IMR-90 (cell line): ENCODE results near the gene SMCO3. TPM values are rescaled to one million over a fixed set of nuclear protein-coding genes. Genes with fewer than 3 reads are reported as not detected.

Source experiments
- ATAC-seq: fragments of 200-7000 bp; cut with Tn5 transposase; 2 replicates; pipeline ENCODE4 v1.9.1; 2020; ENCODE audit warnings: low read depth, mild to moderate bottlenecking, moderate library complexity
- BruUV-seq: library from RNA; stranded (reverse); fragments of 400-500 nt; replicated peaks from 2 replicates; lab custom pipeline; 2021; lab: Mats Ljungman, UMichigan
- CTCF ChIA-PET: fragments of 300-600 bp; formaldehyde crosslinking; extraction: SDS; loops from one replicate; lab custom pipeline; 2021; ENCODE audit warnings: antibody characterized with exemption; lab: Yijun Ruan, JAX
- POLR2A ChIA-PET: fragments of 300-600 bp; sonication (Branson Sonifier 250); formaldehyde crosslinking; loops from one replicate; lab custom pipeline; 2022; ENCODE audit warnings: antibody characterized with exemption; ENCODE audit not compliant: unreplicated experiment; lab: Charles Lee
- DNase-seq: peaks from one replicate; pipeline ENCODE4 v3.0.0; 2013
- H2AFZ ChIP-seq: replicated peaks from 2 replicates; pipeline ENCODE3; 2013; ENCODE audit warnings: low read length, mild to moderate bottlenecking; ENCODE audit not compliant: poor library complexity
- H2AK5ac ChIP-seq: 2 replicates; pipeline ENCODE4 v1.6.1; 2013; ENCODE audit warnings: low read depth, low read length, inconsistent platforms
- H2AK9ac ChIP-seq: replicated peaks from 2 replicates; pipeline ENCODE3; 2013; ENCODE audit warnings: mild to moderate bottlenecking, low read depth, low read length, moderate library complexity; ENCODE audit not compliant: poor library complexity
- H2BK120ac ChIP-seq: 2 replicates; pipeline ENCODE4 v1.6.1; 2013; ENCODE audit warnings: low read depth, low read length, inconsistent platforms
- H2BK15ac ChIP-seq: 3 replicates; pipeline ENCODE4 v1.6.1; 2013; ENCODE audit warnings: low read depth, low read length, inconsistent platforms
- H2BK20ac ChIP-seq: 2 replicates; pipeline ENCODE4 v1.6.1; 2013; ENCODE audit warnings: low read depth, mild to moderate bottlenecking, inconsistent platforms, low read length, moderate library complexity
- H2BK5ac ChIP-seq: 2 replicates; pipeline ENCODE4 v1.6.1; 2013; ENCODE audit warnings: mild to moderate bottlenecking, low read depth, low read length, inconsistent platforms; ENCODE audit not compliant: poor library complexity, severe bottlenecking
- H3K14ac ChIP-seq: replicated peaks from 2 replicates; pipeline ENCODE4 v1.6.1; 2013; ENCODE audit warnings: low read depth, low read length, inconsistent platforms
- H3K18ac ChIP-seq: 2 replicates; pipeline ENCODE4 v1.6.1; 2013; ENCODE audit warnings: low read depth, low read length, control low read depth
- H3K23ac ChIP-seq: 2 replicates; pipeline ENCODE4 v1.6.1; 2013; ENCODE audit warnings: low read depth, low read length, inconsistent platforms
- H3K27ac ChIP-seq: 2 replicates; pipeline ENCODE4 v1.5.1; 2013; ENCODE audit warnings: mild to moderate bottlenecking, control low read depth, low read length; ENCODE audit not compliant: insufficient read depth
- H3K27me3 ChIP-seq: 2 replicates; pipeline ENCODE4 v1.6.1; 2013; ENCODE audit warnings: low read length; ENCODE audit not compliant: control insufficient read depth, insufficient read depth
- H3K36me3 ChIP-seq: 2 replicates; pipeline ENCODE4 v1.6.1; 2013; ENCODE audit warnings: low read length, mixed read lengths; ENCODE audit not compliant: control insufficient read depth, insufficient read depth
- H3K4ac ChIP-seq: 2 replicates; pipeline ENCODE4 v1.6.1; 2013; ENCODE audit warnings: low read depth, low read length, inconsistent platforms
- H3K4me1 ChIP-seq: 2 replicates; pipeline ENCODE4 v1.6.1; 2013; ENCODE audit warnings: low read length, mixed read lengths; ENCODE audit not compliant: control insufficient read depth, insufficient read depth
- H3K4me2 ChIP-seq: 2 replicates; pipeline ENCODE4 v1.6.1; 2013; ENCODE audit warnings: low read depth, mild to moderate bottlenecking, control low read depth, low read length, moderate library complexity
- H3K4me3 ChIP-seq: 2 replicates; pipeline ENCODE4 v1.5.1; 2013; ENCODE audit warnings: low read depth, mild to moderate bottlenecking, control low read depth, low read length, moderate library complexity; ENCODE audit not compliant: insufficient read depth
- H3K56ac ChIP-seq: 2 replicates; pipeline ENCODE4 v1.6.1; 2013; ENCODE audit warnings: low read length, inconsistent platforms; ENCODE audit not compliant: insufficient read depth; ENCODE audit errors: extremely low read depth
- H3K79me1 ChIP-seq, 2 experiments: 2 replicates each; pipeline ENCODE4 v1.6.1; 2013; ENCODE audit warnings: low read length in 2 of 2, inconsistent platforms in 1 of 2, low read depth in 1 of 2
- H3K9ac ChIP-seq: 2 replicates; pipeline ENCODE4 v1.6.1; 2013; ENCODE audit warnings: low read depth, low read length, control low read depth
- H3K9me1 ChIP-seq: 2 replicates; pipeline ENCODE4 v1.6.1; 2013; ENCODE audit warnings: low read length, inconsistent platforms; ENCODE audit not compliant: insufficient read depth
- H3K9me3 ChIP-seq: 2 replicates; pipeline ENCODE4 v1.6.1; 2013; ENCODE audit warnings: low read length; ENCODE audit not compliant: control insufficient read depth, insufficient read depth
- H4K20me1 ChIP-seq: 2 replicates; pipeline ENCODE4 v1.6.1; 2013; ENCODE audit warnings: low read length, inconsistent platforms; ENCODE audit not compliant: insufficient read depth
- H4K5ac ChIP-seq: 2 replicates; pipeline ENCODE4 v1.6.1; 2013; ENCODE audit warnings: mild to moderate bottlenecking, low read depth, low read length, control low read depth
- H4K8ac ChIP-seq, 2 experiments: 2 replicates each; pipeline ENCODE4 v1.6.1; 2013; ENCODE audit warnings: low read depth in 2 of 2, low read length in 2 of 2, control low read depth in 1 of 2, inconsistent platforms in 1 of 2
- H4K91ac ChIP-seq: 2 replicates; pipeline ENCODE4 v1.6.1; 2013; ENCODE audit warnings: low read depth, low read length, inconsistent platforms; ENCODE audit not compliant: insufficient read depth
- BHLHE40 ChIP-seq: fragments of 150-350 bp; IDR thresholded peaks from 2 replicates; pipeline ENCODE4 v1.6.1; 2016; ENCODE audit warnings: mild to moderate bottlenecking, low read depth, low read length
- MAFK ChIP-seq: IDR thresholded peaks from 2 replicates; pipeline ENCODE4 v1.6.1; 2012; ENCODE audit warnings: low read depth, low read length, improper control_type of control experiment
- MXI1 ChIP-seq: IDR thresholded peaks from 2 replicates; pipeline ENCODE4 v1.6.1; 2012; ENCODE audit warnings: low read depth, mild to moderate bottlenecking, low read length, moderate library complexity, borderline replicate concordance
- RAD21 ChIP-seq: IDR thresholded peaks from 2 replicates; pipeline ENCODE4 v1.6.1; 2012; ENCODE audit warnings: low read length, improper control_type of control experiment
- RCOR1 ChIP-seq: IDR thresholded peaks from 2 replicates; pipeline ENCODE4 v1.6.1; 2012; ENCODE audit warnings: mild to moderate bottlenecking, low read length, improper control_type of control experiment; ENCODE audit not compliant: insufficient replicate concordance
- RFX5 ChIP-seq: IDR thresholded peaks from 2 replicates; pipeline ENCODE4 v1.8.0; 2012; ENCODE audit warnings: low read depth, mild to moderate bottlenecking, low read length, moderate library complexity
- WGBS, 2 experiments: methylation state at CpG; one replicate each; pipeline versions ENCODE4 v1.1.5 to v1.1.7; 2013; ENCODE audit warnings: missing lambda C conversion rate in 2 of 2; ENCODE audit not compliant: insufficient read length in 1 of 2; ENCODE audit errors: extremely low coverage in 2 of 2; 5-methylcytosine and 5-hydroxymethylcytosine counted together
- dilution Hi-C: fragments of 300-500 bp; cut with HindIII; formaldehyde crosslinking; loops from one replicate; pipeline ENCODE4 v1.14.3; 2018; ENCODE audit warnings: low sequenced_read_pairs; ENCODE audit not compliant: unreplicated experiment
- in situ Hi-C: fragments of 300-500 bp; cut with MboI; formaldehyde crosslinking; loops from 3 replicates; pipeline ENCODE4 v1.14.3; 2019; ENCODE audit warnings: low sequenced_read_pairs, inconsistent platforms, mixed read lengths
- intact Hi-C: fragments of 100-400 bp; cut with micrococcal nuclease; formaldehyde crosslinking; loops from 2 replicates; pipeline ENCODE4 v1.10.0; 2022
- polyA plus RNA-seq, 3 experiments: library from polyadenylated mRNA; depleted of rRNA; stranded (reverse); fragments of >200 nt; gene quantifications; 2 replicates each; pipeline ENCODE4 v1.2.3, GENCODE V29; 2012; ENCODE audit warnings: low replicate concordance in 1 of 3
- total RNA-seq: library from RNA; depleted of rRNA; stranded (reverse); fragments of >200 nt; gene quantifications from 2 replicates; pipeline ENCODE4 v1.2.3, GENCODE V29; 2012
- TF ChIP-seq, protein P1 (sequence below): fragments of 150-350 bp; IDR thresholded peaks from 2 replicates; pipeline ENCODE4 v1.6.1; 2017; ENCODE audit warnings: mild to moderate bottlenecking, antibody characterized with exemption, low read length, low read depth

The SMCO3 gene
- total and polyA plus RNA-seq, 2 of the 4 experiments (the other 2 are of a cell fraction) = under 0.01 to 0.07 TPM

- no peaks in the 10 kb centered on the region for H3K36me3 ChIP-seq
- H2BK15ac ChIP-seq = peak within 1 kb of the TSS; percentile 71; the same call in 1 of the 3 replicates
- in situ Hi-C loops = loop anchor here (5.0 kb wide), 1 partner anchor 154 kb away; no protein-coding TSS in a partner anchor
- H2AFZ ChIP-seq = peak within 1 kb of the TSS; percentile 61
- peaks cover 3% of the 10 kb centered on the region; the same call in 1 of the 2 replicates for H3K4me1 ChIP-seq
- no peaks in the 10 kb centered on the region for H3K9me3 ChIP-seq
- dilution Hi-C loops = no loop called here
- H4K91ac ChIP-seq = peak within 1 kb of the TSS; percentile 82
- no peak within 1 kb of the TSS; the same call in 1 of the 2 replicates for H3K18ac ChIP-seq
- peak within 1 kb of the TSS; percentile 74 for H2BK20ac ChIP-seq
- H2AK5ac ChIP-seq = peak within 1 kb of the TSS; percentile 29
- peak within 1 kb of the TSS; percentile 25; the same call in 1 of the 2 replicates for H4K5ac ChIP-seq
- CTCF ChIA-PET = no interaction called here
- H3K56ac ChIP-seq = peak within 1 kb of the TSS; percentile 12; the same call in 1 of the 2 replicates
- peak within 1 kb of the TSS; percentile 45 for H3K4ac ChIP-seq
- H2BK120ac ChIP-seq = peak within 1 kb of the TSS; percentile 66
- H3K9me1 ChIP-seq = no peaks in the 10 kb centered on the region; the same call in 1 of the 2 replicates
- peak within 1 kb of the TSS in 1 of 2 experiments; percentile 18; a peak in 1 of 4 replicates for H4K8ac ChIP-seq
- H3K14ac ChIP-seq = no peak within 1 kb of the TSS
- H3K4me2 ChIP-seq = no peak within 1 kb of the TSS
- no peaks in the 10 kb centered on the region for H3K79me1 ChIP-seq
- H4K20me1 ChIP-seq = no peaks in the 10 kb centered on the region
- no peak within 1 kb of the TSS for H3K9ac ChIP-seq
- H3K27me3 ChIP-seq = no peaks in the 10 kb centered on the region
- no peak within 1 kb of the TSS for H3K4me3 ChIP-seq
- ATAC-seq = no peak
- no peak within 1 kb of the TSS for H3K23ac ChIP-seq
- H2AK9ac ChIP-seq = no peak within 1 kb of the TSS
- intact Hi-C loops = loop anchor here (10.0 kb wide), 1 partner anchor 209 kb away; no protein-coding TSS in a partner anchor
- no peak within 1 kb of the TSS for H3K27ac ChIP-seq
- POLR2A ChIA-PET = no interaction called here
- DNase-seq = no peak
- BruUV-seq = no TSS peak
- no peak for TF ChIP-seq RFX5
- no peak for TF ChIP-seq RAD21
- TF ChIP-seq, protein P1, sequence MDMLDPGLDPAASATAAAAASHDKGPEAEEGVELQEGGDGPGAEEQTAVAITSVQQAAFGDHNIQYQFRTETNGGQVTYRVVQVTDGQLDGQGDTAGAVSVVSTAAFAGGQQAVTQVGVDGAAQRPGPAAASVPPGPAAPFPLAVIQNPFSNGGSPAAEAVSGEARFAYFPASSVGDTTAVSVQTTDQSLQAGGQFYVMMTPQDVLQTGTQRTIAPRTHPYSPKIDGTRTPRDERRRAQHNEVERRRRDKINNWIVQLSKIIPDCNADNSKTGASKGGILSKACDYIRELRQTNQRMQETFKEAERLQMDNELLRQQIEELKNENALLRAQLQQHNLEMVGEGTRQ = no peak
- TF ChIP-seq RCOR1 = no peak
- no peak for TF ChIP-seq MXI1
- no peak for TF ChIP-seq BHLHE40
- TF ChIP-seq MAFK = no peak
- H2BK5ac ChIP-seq = peak within 1 kb of the TSS; percentile 74
- WGBS, 2 experiments = 91% methylated on average over 6 of the region's 10 CpGs; no CpG with 5 or more reads in 1 of the 2 experiments
These were observed 29.5 kb upstream of the SMCO3 start, which contains the start of gene ART4 for GRCh38 chr12:14843425-14843887. Gene ART4, minus strand, starts transcription at chr12:14843526. Its CDS starts 413 bp downstream, at chr12:14843113.
